ENCODE measurements around the gene TAS2R14. TPM values are rescaled to one million over a fixed set of nuclear protein-coding genes. Genes with fewer than 3 reads are reported as not detected.

The TAS2R14 gene
- total RNA-seq, 1 experiment from 2014 or later: 3.4 TPM

GRCh38 chr12:10966314-10966713 lies 27.3 kb upstream of the TAS2R14 start:
- no peak for DNase-seq (ENCODE audit: low spot score)
- Histone ChIP-seq H3K4me3 (ENCODE audit: low read depth, low read length, poor library complexity, severe bottlenecking) (no peak overlapping the region), H3K9me3 (ENCODE audit: low read depth, low read length, poor library complexity, severe bottlenecking) (no peaks in the 10 kb centered on the region), H3K27me3 (replicated peaks; ENCODE audit: insufficient read depth, low read depth, low read length, poor library complexity) (no peaks in the 10 kb centered on the region), H3K27ac (ENCODE audit: low read depth, low read length, poor library complexity, severe bottlenecking) (no peak overlapping the region), H3K4me1 (ENCODE audit: insufficient read depth, low read length, poor library complexity, severe bottlenecking) (peaks cover 10% of the 10 kb centered on the region), H3K36me3 (ENCODE audit: insufficient read depth, low read length, poor library complexity, severe bottlenecking) (no peaks in the 10 kb centered on the region)
- TF ChIP-seq CTCF (conservative IDR thresholded peaks at IDR 0.05; ENCODE audit: low read depth, low read length) (no peak), EZH2 (IDR thresholded peaks at IDR 0.05; ENCODE audit: borderline replicate concordance, low read depth, low read length, poor library complexity, severe bottlenecking) (no peak)
- intact Hi-C loops (cut with micrococcal nuclease; ENCODE audit: unreplicated experiment): no loop called here
- no TSS peak for BruUV-seq (replicated peaks)
- POLR2A ChIA-PET (ENCODE audit: low non-redundant PET): no interaction called here
- CTCF ChIA-PET: no interaction called here

- Histone ChIP-seq H3K9me3 (ENCODE audit: low read depth, low read length, poor library complexity, severe bottlenecking) (no peaks in the 10 kb centered on the region), H3K4me1 (ENCODE audit: insufficient read depth, low read length, poor library complexity, severe bottlenecking) (peaks cover 10% of the 10 kb centered on the region), H3K27ac (ENCODE audit: low read depth, low read length, poor library complexity, severe bottlenecking) (no peak overlapping the region), H3K4me3 (ENCODE audit: low read depth, low read length, poor library complexity, severe bottlenecking) (no peak overlapping the region), H3K27me3 (replicated peaks; ENCODE audit: insufficient read depth, low read depth, low read length, poor library complexity) (no peaks in the 10 kb centered on the region), H3K36me3 (ENCODE audit: insufficient read depth, low read length, poor library complexity, severe bottlenecking) (no peaks in the 10 kb centered on the region)
- DNase-seq (ENCODE audit: low spot score): no peak
- ChIA-PET POLR2A (ENCODE audit: low non-redundant PET) (no interaction called here), CTCF (no interaction called here)
- BruUV-seq (replicated peaks): no TSS peak
- intact Hi-C loops (cut with micrococcal nuclease; ENCODE audit: unreplicated experiment): no loop called here
- TF ChIP-seq EZH2 (IDR thresholded peaks at IDR 0.05; ENCODE audit: borderline replicate concordance, low read depth, low read length, poor library complexity, severe bottlenecking): no peak
- TF ChIP-seq CTCF (conservative IDR thresholded peaks at IDR 0.05; ENCODE audit: low read depth, low read length): no peak
Observed at GRCh38 chr12:10965476-10965875, 26.4 kb upstream of the TAS2R14 start.

GRCh38 chr12:10960211-10960610 lies 21.1 kb upstream of the TAS2R14 start:
- Histone ChIP-seq H3K27ac (ENCODE audit: low read depth, low read length, poor library complexity, severe bottlenecking) (no peak overlapping the region), H3K4me3 (ENCODE audit: low read depth, low read length, poor library complexity, severe bottlenecking) (no peak overlapping the region), H3K9me3 (ENCODE audit: low read depth, low read length, poor library complexity, severe bottlenecking) (peaks cover 8% of the 10 kb centered on the region), H3K4me1 (ENCODE audit: insufficient read depth, low read length, poor library complexity, severe bottlenecking) (no peaks in the 10 kb centered on the region), H3K27me3 (replicated peaks; ENCODE audit: insufficient read depth, low read depth, low read length, poor library complexity) (no peaks in the 10 kb centered on the region), H3K36me3 (ENCODE audit: insufficient read depth, low read length, poor library complexity, severe bottlenecking) (no peaks in the 10 kb centered on the region)
- BruUV-seq (replicated peaks): no TSS peak
- intact Hi-C loops (cut with micrococcal nuclease; ENCODE audit: unreplicated experiment): no loop called here
- DNase-seq (ENCODE audit: low spot score): no peak
- ChIA-PET POLR2A (ENCODE audit: low non-redundant PET) (no interaction called here), CTCF (no interaction called here)
- TF ChIP-seq CTCF (conservative IDR thresholded peaks at IDR 0.05; ENCODE audit: low read depth, low read length): no peak
- no peak for TF ChIP-seq EZH2 (IDR thresholded peaks at IDR 0.05; ENCODE audit: borderline replicate concordance, low read depth, low read length, poor library complexity, severe bottlenecking)
